Heart left ventricle (tissue), 13 donors: ENCODE results near the gene ANKRA2.

Experiments
- POLR2A ChIP-seq, 2 donors: fragments of 450-650 bp; IDR thresholded peaks; one replicate each; pipeline ENCODE4 v1.6.1; 2017; ENCODE audit warnings: antibody characterized with exemption in 2 of 2, mild to moderate bottlenecking in 2 of 2, moderate library complexity in 2 of 2
- TF ChIP-seq, protein P1 (sequence below), 12 donors: fragments of 200-600 bp; sonication (generic) in 4 of 12; IDR thresholded peaks; one replicate each; pipeline versions ENCODE4 v1.5.0 to v1.8.0; 2018 to 2022; ENCODE audit warnings: antibody characterized with exemption in 12 of 12, mild to moderate bottlenecking in 5 of 12
- donor health status: ischemic (EF 13 %, LVEDD 7.1; RV severe dilation, severe dysfunction).
- donor health status: DM: no; HTN: yes; CAD: no.
- donor health status: DM: no; HTN: no; CAD: no.
- donor health status: ischemic (EF 25% LVEDD 6.9; RV normal size, moderate dysfunction).
- donor health status: ischemic (EF 25% LVEDD 5.7; RV mildly dilated, moderate dysfunction).
- donor health status: ischemic (EF 35%, LVEDD 5.7; RV mildly dilated, moderate dysfunction).
- donor health status: nonischemic (EF 11% LVEDD 7.7; RV severe dilation, severe dysfunction).
- donor health status: DM: yes; HTN: yes; CAD: no.
- donor health status: PGD.
- donor health status: ischemic (EF 29% LVEDD 5.4; RV normal size, mild dysfunction).
- donor health status: nonischemic (EF 23%, LVEDD 6.1; RV moderate dilation, normal function).

DNA sequence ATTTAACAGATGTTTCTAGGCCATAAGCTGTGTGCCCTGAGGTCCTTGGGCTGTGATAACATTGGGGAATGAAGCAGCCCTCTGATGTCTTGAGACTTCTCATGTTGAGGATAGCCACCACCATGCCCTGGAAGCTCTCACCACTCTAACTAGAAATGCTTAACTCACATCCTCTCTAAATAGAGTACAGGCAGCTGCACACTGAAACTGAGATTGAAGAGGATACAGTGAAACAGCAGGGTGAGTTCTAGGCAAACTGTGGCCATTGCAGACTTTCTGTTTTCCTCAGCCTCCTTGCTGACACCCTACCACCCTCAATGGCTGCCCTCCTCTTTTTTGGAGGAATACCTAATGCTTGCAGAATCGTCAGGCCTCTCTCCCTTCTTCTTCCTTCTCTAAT is 22.5 kb upstream of the ANKRA2 start:
- TF ChIP-seq, protein P1, sequence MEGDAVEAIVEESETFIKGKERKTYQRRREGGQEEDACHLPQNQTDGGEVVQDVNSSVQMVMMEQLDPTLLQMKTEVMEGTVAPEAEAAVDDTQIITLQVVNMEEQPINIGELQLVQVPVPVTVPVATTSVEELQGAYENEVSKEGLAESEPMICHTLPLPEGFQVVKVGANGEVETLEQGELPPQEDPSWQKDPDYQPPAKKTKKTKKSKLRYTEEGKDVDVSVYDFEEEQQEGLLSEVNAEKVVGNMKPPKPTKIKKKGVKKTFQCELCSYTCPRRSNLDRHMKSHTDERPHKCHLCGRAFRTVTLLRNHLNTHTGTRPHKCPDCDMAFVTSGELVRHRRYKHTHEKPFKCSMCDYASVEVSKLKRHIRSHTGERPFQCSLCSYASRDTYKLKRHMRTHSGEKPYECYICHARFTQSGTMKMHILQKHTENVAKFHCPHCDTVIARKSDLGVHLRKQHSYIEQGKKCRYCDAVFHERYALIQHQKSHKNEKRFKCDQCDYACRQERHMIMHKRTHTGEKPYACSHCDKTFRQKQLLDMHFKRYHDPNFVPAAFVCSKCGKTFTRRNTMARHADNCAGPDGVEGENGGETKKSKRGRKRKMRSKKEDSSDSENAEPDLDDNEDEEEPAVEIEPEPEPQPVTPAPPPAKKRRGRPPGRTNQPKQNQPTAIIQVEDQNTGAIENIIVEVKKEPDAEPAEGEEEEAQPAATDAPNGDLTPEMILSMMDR (IDR thresholded peaks at IDR 0.05) = no peak
- no peak for TF ChIP-seq POLR2A (IDR thresholded peaks at IDR 0.05)
